Left renal pelvis (tissue), 4 donors: Measurements from ENCODE around the gene MPEG1. TPM values are rescaled to one million over a fixed set of nuclear protein-coding genes. Genes with fewer than 3 reads are reported as not detected.

Experiments used
- DNase-seq, 4 donors: peaks; one replicate each; pipeline ENCODE4 v3.0.0-alpha.2; 2013; ENCODE audit warnings: low read depth in 4 of 4, low spot score in 3 of 4
- polyA plus RNA-seq, 4 donors: library from polyadenylated mRNA; unstranded; fragments of 120-200 nt; gene quantifications; one replicate each; pipeline ENCODE4 v1.2.1, GENCODE V29; 2013; ENCODE audit not compliant: insufficient read length in 4 of 4

The MPEG1 gene, protein sequence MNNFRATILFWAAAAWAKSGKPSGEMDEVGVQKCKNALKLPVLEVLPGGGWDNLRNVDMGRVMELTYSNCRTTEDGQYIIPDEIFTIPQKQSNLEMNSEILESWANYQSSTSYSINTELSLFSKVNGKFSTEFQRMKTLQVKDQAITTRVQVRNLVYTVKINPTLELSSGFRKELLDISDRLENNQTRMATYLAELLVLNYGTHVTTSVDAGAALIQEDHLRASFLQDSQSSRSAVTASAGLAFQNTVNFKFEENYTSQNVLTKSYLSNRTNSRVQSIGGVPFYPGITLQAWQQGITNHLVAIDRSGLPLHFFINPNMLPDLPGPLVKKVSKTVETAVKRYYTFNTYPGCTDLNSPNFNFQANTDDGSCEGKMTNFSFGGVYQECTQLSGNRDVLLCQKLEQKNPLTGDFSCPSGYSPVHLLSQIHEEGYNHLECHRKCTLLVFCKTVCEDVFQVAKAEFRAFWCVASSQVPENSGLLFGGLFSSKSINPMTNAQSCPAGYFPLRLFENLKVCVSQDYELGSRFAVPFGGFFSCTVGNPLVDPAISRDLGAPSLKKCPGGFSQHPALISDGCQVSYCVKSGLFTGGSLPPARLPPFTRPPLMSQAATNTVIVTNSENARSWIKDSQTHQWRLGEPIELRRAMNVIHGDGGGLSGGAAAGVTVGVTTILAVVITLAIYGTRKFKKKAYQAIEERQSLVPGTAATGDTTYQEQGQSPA
- 10 to 100 TPM in 1 of 4 donors, 1 to 10 TPM in 3; 8.9 to 23.1 (median 9.0) TPM for polyA plus RNA-seq

DNA sequence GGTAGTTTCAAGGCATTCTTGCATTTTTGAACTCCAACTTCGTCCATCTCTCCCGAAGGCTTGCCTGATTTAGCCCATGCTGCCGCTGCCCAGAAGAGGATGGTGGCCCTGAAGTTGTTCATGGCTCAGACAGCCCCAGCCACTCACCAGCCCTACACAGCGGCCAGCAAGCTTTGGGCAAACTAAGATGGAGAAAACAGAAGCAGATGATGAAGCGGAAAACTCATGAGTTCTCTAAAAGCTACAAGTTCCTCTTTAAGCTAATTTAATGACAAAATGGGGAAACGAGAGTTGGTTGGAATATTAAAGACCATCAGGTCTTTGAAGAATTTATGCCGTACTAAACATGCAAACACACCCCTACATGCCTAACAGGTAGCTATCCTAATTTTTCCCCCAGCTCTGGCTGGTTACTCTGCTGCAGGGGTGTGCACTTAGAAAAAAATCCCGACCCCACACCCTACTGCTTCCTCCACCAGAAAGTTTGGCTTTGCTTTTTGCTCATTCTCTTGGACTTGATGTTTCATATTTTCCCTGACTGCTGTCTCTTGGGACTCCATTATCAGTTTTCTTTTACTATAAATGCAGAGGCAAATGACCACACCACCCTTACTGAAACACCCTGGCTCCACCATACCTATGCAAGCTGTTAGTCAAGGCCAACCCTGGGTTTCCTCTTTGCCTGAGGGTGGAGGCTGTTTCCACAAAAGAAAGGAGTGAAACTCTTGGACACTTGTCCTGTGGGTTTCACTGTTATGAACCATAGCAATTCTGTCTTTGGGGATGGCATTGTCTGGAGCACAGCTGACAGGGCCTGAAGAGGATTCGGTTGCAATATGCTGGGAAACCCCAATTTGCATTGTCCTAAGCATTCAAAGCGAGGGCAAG is at the start of gene MPEG1:
TSS of gene MPEG1 (minus strand) at position 184 of the 888 bp plus-strand sequence. CDS start at position 122, 62 bp downstream.
- DNase-seq, result no peak

DNA sequence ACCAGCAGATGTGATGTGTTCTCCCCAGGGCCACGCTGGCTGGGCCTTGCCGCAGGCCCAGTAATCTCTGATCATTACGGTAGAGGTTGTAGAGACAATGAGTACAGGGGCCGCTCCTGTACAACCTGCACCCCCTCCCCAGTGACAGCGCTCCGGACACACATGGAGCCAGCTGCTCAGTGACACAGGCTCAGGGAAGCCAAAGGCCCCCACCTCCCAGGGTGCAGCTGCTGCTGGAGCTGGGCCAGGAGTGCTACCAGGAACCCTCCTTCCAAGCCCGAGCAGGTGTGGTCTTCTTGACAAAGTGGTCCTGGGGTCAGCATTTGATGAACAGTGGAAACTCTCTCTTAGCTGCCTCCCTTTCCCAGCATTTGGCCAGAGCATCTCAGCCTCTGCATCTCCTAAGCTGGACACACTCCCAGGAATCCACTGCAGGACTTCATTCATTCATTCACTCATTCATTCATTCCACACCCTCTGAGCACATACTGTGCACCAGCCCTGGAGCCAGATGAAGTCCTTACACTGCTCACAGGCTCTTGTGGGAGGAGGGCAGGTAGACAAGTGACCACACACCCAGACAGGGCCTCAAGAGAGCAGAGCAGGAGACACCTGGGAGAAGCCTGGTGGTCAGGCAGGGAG is 49.6 kb upstream of the MPEG1 start:
- no peak for DNase-seq

DNA sequence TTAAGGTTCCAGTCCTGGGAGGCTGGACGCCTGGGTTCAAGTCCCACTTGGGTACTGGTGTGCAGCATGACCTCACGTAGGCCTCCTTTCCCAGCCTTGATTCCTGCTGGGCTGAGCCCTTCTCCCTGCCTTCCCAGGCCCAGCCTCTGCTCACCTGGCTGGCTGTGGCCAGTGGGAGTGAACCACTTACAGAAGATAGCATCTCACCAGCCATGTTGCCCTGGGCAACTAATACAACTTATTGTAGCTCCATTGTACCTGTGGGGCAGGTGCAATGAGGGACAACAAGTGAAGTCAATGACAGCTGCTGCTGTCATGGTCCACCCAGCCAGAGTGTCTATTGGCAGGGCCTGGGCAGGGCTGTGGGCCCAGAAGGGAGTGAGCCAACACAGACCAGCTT is 48.4 kb upstream of the MPEG1 start:
- no peak for DNase-seq

DNA sequence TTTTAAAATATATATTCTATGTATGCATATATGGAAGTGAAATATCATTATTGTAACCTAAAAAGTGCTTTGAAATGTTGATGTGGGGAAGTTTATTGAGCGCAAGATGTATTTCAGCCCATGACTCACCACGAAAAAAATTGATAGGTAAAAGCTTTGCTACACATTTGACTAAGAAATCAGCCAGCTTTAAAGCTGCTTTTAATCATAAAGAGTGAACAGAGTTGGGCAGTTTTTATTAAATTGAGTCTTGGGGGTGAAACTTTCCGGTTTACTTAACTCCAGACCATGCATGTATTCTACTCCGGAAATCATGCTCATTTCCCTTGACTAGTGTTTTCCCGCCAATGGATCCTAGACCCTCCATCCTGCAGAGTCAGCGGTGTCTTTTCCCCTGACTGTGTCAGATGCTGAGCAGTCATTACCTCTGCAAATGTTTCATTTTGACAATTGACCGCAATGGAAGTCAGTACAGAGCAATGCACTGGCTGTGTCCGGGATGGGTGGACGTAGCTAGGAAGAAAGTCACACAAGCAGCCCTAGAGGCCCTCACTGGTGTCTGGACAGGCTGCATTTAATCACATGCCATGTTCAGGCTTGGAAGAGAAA is 47.2 kb upstream of the MPEG1 start:
- no peak for DNase-seq

DNA sequence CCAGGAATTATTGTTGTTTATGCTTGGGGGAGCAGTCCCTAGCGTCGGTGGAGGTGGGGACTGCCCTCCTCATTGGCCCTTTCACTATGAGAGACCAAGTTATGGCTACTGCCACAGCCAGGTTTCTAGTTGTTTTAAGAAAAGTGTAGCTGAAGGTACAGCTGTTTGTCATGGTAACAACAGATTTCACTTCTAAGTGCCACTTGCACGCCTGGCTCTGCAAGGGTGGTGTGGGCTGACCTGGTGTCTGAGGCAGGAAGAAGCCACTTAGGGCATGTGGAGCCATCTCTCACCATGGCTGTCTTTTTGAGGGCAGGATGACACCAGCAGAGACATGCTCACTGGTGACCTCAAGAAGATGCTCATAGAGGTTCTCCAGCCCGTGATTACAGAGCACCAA is 46.3 kb upstream of the MPEG1 start:
- no peak for DNase-seq

DNA sequence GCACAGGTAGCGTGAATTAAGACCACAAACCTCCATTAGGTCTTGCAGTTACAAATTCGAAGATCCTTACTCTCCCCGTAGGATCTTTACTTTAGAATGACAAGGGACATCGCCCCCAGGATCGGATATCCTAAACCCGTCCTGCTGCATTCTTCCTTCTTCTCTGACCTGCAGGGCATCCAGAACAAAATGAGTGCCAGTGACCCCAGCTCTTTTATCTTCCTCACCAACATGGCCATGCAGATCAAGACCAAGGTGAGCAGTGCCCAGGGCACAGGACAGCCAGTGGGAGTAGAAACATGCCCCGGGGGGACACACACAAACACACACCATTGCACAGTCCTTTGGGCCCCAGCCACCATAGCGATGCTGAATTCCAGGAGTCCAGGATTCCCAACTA is 42.6 kb upstream of the MPEG1 start:
- no peak for DNase-seq

DNA sequence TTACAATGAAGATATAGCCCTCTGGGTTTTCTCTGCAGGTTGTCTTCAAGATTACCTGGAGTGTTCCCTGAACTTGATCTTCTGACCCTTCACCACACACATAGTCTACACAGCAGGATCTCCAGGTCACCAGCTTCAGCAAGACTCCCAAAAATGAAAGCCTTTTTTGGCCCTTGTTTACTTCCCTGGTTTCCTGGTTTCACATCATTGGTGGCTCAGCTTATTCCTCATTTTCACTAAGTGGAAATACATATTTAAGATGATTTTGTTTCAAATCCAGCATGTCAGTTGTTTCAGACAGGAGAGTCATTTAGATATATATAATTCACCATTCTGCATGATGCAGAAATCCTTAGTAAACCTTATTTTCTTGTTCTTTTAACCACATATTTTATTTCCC is 41.6 kb upstream of the MPEG1 start:
- DNase-seq, result no peak

DNA sequence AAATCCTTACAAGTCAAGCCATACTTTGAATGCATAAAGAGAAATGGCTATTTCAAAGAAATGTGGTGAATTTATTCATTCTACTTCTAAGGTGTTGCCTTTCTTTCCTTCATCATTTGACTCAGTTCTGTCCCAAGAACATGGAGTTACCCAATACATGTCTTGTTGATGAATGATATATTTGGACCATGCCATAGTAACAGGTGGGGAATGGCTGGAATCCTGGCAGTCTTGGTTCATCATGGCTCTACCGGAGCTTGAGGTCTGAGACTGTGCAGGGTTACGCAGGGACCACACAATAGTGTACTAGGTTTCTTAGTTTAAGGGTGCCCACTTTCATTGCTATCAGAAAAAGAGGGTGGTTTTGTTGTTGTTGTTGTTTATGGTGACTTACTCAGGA is 40.3 kb upstream of the MPEG1 start:
- DNase-seq, result no peak

DNA sequence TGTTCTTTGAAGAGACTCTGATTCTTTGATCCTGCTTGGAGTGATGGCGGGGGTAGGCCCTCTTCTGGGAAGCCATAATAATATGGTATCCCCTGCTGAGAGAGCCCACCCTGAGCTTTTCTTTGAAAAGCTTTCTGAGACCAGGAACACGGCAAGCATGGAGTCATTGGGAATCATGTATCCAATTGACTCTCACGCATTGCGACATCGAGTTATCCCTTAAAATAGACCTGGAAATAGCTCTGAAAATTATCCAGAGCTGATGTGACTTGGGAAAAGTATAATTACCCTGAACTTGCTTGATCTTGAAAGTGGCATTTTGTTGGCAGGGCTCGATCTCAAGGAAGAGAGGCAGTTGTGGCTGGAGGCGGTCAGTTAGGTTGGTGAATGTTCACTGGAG is 36.8 kb upstream of the MPEG1 start:
- no peak for DNase-seq

DNA sequence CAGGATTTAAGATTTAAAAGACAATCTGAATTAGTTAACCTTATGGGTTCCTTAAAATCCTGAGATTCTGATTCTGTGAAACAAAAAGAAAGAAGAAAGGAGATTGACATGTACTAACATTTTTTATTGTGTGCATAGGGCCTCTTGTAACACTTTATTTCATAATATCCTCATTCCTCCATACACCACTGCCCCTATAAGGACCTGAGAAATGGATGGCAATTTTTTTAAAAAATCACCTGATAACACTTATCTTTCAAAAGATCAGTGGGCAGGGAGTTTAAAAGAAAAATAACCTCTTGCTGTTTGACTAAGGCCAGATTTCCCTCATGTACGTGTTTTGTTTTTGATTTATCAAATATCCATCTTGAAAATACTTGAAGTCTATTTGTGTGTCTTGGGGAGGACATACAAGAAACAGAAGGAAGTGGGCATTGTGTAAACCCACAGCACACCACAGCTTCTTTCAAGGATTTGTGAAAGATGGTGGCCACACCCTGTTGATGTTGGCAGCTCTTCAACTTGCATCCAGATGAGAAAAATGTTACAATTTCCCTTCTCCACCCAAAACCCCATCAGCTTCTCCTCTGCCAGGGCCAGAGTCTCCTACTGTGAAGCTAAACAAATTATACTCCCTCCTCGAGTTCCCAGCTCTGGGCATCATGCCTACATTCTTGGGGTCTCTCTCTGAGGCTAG is 35.0 kb upstream of the MPEG1 start:
- no peak for DNase-seq

DNA sequence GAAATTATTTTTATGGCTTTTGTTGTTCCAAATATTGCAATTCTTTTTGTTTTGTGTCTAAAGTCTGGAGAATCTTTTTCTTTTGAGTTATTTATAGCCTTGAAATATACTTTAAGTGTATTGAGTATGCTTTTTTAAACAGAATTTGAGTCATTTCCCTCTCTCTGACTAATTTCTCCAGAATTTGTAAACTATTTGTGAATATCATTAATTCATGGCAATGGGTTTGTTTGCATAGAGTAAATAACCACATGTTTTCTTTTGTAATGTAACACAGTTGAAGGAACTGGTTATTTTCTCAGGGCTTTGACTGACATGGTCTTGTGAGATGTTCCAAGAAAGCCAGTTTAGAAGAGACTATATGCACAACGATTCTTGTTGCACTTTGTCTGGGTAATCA is 30.9 kb upstream of the MPEG1 start:
- no peak for DNase-seq

DNA sequence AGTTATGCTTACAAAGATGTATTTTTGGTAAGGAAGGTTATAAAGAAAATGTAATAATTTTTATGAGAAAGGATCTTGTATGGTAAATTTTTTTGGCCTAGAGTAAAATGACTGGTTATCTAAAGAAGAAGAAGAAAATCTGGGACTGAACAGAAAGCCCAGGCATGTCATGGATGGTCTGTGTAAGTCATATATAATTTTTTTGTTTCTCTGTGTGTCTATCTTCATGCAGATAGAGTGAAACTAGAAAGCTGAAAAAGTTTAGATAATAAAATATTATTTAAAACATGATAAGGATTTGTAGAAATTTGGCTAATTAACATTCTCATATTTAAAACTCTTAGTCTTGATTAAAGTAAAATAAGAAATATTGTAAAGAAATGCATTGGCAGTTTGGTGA is 27.6 kb upstream of the MPEG1 start:
- no peak for DNase-seq

DNA sequence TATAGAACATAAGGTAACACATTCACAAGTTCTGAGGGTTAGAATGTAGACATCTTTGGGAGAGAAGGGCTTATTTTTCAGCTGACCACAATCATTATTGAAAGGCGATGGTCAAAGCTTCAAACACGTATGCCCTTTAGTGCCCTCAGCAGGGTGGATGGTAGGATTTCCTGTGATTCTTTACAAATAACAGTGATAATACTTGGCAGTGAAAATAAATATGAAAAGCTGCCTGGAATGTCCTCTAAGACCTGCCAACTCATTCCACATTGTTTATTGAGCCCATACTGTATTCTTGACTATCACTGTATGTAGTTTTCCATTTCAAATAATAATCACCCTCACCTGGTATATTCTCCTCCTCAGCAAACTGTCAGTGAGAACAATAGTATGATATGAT is 13.7 kb upstream of the MPEG1 start:
- no peak for DNase-seq

DNA sequence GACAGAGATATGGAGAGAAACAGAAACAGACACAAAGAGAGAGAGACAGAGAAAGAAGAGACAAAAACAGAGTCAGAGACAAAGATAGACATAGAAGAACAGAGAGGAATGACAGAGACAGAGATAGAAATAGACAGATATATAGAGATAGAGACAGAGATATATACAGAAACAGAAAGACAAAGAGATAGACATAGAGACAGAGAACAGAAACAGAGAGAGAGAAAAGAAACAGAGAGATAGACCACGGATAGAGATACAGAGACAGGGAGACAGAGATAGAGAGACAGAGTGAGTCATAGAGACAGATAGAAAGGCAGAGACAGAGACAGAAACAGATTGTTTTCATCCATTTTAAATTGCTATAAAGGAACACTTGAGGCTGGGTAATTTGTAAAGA is 12.3 kb upstream of the MPEG1 start:
- DNase-seq, result no peak

DNA sequence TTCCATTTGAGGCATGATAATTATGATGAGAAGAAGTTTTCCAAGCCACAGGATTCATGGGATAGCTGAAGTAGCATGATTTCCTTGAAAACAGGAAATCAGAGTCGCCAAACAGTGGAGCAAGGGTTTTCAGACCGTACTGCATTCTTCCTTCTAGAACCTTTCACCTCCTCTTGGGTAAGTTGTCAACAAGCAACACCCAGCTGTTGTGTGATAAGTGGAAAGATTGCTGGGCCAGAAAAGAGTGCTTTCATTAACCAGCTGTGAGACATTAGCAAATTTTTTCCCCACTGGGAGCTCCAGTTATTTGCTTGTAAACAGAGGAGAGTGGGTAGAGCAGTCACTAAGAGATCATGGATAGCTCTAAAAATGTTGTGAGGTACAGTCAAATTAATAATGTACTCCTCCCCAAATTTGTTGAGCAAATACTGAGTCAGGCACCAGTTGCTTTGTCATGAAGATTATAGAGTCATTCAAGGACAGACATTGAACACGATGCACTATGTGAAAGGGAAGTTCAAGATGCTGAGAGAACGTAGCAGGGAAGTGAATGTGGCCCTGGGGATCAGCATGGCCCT is 11.7 kb upstream of the MPEG1 start:
- DNase-seq, result no peak

DNA sequence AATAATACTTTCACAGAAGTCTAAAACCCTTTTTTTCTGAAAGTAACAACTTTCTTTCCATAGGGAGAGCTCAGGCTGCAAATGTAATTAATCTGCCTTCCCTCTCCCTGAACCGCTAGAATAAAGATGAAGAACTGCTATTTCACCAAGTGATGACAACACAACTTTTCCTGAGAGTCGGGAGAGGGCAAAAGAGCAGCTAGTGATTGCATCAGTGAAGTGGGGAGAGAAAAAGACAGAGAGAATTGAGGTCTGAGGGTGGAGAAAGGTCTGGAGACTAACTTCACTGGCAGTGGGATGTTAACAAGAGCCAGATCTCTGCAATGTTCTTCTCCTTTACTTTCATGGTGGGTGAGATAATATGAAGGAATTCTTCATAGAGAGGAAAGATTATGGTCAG is 10.9 kb upstream of the MPEG1 start:
- no peak for DNase-seq

DNA sequence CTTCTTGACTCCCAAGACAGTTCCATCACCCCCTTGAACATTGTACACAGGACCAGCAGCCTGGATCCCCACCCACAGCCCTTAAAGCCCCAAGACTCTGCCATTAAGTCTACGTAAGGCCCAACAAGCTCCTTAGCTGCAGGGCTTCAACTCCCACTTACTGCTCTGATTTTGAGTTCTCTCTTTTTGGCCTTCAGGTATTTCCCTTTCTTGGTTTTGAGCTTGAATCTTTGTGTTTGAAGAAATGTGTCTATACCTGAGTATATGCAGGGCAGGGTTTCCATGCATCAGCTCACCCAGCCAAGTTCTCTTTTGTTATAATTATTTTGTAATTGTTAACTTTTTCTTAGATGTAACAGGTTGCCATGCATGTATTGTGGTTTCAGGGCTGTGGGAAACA is 10.4 kb upstream of the MPEG1 start:
- no peak for DNase-seq

DNA sequence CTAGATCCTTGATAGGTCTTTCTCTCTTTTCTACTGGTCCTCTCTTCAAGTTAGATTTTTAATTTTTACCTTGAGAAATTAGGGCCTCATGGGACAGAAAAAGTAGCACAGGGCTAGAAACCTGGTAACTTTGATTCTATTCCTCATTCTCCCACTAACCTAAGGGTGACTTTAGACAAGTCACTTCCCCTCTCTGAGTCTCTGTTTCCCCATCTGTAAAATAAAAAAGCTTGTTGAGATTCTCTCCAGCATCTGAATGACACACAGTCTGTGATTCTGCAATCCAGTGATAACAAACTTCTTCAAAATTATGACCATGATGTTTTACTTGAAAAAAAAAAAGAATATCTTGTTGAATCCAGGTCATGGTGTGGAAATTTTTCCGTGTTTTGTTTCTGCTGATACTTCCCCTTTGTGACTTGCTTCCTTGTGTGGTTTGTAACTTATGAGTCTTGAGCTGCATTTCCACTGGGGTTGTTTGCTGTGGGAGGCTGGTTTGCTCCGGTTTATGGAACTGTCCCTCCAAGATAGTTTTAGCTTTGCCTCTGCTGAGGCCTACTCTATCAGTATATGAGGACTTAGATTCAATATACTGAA is 9.8 kb upstream of the MPEG1 start:
- no peak for DNase-seq

DNA sequence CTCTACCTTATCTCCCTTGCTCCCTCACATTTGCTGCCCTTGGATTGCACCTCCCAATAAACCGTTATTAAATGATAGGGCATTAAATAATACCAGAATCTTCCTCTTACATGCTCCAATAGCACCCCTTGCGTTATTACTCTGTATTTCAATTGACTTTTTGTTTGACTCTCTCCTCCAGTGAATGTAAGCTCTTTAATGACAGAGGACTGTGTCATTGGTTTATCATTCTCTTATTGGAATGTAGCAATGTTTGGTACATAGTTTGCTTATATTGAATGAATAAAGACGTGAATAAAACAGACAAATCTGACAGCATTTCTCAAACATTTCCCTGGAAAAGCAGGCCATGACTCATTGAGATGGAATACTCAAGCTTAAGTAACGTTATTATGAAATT is 8.7 kb upstream of the MPEG1 start:
- DNase-seq, result no peak
